Measurements from ENCODE around the gene CYGB.
"Not testable (repeated sequence)": the region's sequence is repeated elsewhere in the genome, so short reads cannot be mapped to it uniquely, and the experiment has no call there.

CYGB gene

DNA sequence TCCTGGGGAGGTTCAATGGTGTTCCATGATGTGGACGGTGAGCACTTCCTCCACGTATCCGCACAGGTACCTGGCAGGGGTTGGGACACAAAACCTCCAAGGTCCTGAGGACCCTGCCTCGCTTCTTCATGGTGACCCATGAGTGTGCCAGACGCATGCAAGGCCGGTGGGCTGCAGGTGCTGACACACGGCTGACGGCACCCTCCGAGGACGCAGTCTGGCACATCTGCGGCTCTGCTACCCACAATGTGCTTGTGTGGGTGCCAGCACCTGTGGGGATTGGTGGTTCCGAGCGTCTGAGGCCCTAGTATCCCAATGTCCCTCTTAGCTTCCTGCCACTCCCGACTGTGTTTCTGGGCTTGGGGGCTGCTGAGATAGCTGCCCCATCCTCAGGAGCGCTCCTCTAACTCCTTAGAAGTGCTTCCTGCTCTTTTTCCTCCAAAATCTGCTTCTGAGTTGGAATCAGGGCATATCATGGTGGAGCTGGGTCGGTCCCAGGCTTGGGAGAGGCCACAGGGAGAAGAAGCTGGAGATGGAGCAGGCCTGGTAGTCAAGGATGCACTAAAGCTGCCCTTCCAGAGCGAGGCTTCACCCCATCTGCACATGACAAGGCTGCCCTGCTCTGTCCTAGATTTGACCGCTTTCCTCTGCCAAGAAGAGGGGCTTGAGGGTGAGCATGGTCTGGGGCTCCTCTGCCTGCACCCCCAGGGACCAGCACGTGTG is 1.6 kb downstream of the CYGB start:
- H3K4me3 ChIP-seq (ENCODE audit: low read depth, low read length): no peak overlapping the region
- TF ChIP-seq, protein P1, sequence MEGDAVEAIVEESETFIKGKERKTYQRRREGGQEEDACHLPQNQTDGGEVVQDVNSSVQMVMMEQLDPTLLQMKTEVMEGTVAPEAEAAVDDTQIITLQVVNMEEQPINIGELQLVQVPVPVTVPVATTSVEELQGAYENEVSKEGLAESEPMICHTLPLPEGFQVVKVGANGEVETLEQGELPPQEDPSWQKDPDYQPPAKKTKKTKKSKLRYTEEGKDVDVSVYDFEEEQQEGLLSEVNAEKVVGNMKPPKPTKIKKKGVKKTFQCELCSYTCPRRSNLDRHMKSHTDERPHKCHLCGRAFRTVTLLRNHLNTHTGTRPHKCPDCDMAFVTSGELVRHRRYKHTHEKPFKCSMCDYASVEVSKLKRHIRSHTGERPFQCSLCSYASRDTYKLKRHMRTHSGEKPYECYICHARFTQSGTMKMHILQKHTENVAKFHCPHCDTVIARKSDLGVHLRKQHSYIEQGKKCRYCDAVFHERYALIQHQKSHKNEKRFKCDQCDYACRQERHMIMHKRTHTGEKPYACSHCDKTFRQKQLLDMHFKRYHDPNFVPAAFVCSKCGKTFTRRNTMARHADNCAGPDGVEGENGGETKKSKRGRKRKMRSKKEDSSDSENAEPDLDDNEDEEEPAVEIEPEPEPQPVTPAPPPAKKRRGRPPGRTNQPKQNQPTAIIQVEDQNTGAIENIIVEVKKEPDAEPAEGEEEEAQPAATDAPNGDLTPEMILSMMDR (IDR thresholded peaks at IDR 0.05; ENCODE audit: borderline replicate concordance, insufficient read depth, low read depth, low read length): no peak

DNA sequence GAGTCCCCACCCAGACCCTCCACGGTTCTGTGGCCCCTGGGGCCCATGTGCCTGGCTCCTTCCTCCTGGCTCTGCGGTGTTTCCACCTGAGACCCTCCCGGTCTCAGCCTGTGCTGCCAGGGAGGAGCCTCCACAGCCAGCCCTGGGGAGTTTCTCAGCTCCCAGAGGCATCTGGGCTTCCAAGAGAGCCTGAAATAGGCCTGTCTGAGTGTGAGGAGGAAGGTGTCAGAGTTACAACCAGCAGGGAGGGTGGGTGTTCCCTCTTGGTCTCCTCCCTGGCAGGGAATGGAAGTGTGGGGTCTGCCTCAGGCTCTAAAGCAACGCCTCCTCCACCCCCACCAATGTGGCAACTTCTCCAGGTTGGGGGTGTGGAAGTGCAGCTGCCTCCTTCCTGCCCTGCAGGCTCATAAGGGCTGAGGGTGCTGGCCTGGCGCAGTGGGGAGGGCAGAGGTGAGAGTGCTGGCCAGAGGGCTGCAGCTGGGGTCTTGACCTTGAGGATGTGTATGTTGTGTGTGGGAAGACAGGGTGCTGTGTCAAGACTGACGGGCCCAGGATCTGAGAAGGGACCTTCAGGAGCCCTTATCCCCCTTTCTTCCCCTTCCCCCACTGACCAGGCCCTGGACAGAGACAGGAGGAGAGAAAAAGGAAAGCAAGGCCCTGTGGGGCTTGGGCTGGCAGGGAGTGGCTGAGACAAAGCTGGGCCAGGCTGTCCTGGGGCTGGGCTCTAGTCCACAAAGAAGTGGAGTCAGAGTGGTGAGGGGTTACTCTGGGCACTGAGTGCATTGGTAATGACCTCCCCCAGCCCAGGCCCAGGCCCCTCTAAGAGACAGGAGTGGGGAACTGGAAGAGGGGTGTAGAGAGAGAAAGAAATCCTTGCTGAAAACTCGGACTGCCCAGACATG is 2.4 kb downstream of the CYGB start:
- TF ChIP-seq, protein P1 (IDR thresholded peaks at IDR 0.05; ENCODE audit: borderline replicate concordance, insufficient read depth, low read depth, low read length): no peak
- H3K4me3 ChIP-seq (ENCODE audit: low read depth, low read length): no peak overlapping the region

DNA sequence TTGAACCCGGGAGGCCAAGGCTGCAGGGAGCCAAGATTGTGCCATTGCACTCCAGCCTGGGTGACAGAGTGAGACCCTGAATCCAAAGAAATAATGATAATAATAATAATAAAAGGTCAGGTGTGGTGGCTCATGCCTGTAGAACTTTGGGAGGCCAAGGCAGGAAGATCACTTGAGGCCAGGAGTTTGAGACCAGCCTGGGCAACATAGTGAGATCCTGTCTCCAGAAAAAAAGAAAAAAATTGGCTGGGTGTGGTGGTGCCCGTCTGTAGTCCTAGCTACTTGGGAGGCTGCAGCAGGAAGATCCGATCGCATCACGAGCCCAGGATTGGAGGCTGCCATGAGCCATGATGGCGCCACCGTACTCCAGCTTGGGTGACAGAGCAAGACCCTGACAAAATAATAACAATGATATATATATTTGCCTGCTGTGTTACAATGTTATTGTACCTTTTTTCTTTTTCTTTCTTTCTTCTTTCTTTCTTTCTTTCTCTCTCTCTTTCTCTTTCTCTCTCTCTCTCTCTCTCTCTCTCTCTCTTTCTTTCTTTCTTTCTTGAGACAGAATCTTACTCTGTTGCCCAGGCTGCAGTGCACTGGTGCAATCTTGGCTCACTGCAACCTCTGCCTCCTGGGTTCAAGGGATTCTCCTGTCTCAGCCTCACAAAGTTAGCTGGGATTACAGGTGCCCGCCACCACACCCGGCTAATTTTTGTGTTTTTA is 3.7 kb downstream of the CYGB start:
- not testable (repeated sequence) for H3K4me3 ChIP-seq (ENCODE audit: low read depth, low read length)

DNA sequence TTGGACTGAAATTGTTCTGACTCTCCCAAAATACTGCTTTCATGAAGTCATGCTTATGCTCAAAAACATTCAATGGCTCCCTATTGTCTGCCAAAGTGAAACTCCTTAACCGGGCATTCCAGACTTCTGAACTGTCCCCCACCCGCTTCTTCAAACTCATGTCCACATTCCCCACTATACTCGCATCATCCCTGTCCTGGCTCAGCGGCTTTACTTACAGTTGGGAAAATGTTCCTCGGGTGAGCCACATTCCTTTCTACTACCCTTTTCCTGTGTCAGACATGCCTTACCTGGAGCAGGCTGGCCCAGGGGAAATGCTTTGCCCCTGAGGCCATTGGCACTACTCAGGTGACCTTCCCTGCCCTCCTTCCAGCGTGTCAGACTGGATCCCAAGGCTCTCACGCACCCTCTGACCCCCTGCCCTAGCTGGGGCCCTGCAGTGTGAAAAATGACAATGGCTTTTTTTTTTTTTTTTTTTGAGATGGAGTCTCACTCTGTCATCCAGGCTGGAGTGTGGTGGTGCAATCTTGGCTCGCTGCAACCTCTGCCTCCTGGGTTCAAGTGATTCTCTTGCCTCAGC is 5.3 kb downstream of the CYGB start:
- TF ChIP-seq, protein P1 (IDR thresholded peaks at IDR 0.05; ENCODE audit: borderline replicate concordance, insufficient read depth, low read depth, low read length): no peak
- no peak overlapping the region for H3K4me3 ChIP-seq (ENCODE audit: low read depth, low read length)

DNA sequence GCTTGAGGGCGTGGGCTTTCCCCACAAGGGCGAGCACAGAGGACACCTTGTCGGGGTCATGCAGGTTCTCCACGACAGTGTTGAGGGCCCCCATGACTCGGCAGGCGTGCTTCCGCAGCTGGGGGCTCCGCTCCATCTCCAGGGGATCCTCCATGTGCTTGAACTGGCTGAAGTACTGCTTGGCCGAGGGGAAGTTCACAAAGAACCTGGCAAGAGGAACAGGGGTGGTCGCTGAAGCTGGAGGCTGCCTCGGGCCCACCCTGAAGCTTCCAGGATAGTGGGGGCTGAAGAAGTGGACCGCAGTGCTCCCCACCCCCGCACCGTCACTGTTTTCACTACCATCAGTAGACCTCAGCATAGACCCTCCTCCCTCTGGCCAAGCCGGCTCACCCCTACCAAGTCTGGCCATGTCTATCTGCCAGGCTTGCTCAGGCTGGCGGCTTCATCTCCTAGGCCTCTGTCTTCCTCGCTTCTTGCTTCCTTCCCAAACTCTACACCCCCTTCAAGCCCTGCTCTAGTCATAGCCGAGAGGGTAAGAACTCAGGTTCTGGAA is 5.9 kb downstream of the CYGB start:
- TF ChIP-seq, protein P1 (IDR thresholded peaks at IDR 0.05; ENCODE audit: borderline replicate concordance, insufficient read depth, low read depth, low read length): no peak

DNA sequence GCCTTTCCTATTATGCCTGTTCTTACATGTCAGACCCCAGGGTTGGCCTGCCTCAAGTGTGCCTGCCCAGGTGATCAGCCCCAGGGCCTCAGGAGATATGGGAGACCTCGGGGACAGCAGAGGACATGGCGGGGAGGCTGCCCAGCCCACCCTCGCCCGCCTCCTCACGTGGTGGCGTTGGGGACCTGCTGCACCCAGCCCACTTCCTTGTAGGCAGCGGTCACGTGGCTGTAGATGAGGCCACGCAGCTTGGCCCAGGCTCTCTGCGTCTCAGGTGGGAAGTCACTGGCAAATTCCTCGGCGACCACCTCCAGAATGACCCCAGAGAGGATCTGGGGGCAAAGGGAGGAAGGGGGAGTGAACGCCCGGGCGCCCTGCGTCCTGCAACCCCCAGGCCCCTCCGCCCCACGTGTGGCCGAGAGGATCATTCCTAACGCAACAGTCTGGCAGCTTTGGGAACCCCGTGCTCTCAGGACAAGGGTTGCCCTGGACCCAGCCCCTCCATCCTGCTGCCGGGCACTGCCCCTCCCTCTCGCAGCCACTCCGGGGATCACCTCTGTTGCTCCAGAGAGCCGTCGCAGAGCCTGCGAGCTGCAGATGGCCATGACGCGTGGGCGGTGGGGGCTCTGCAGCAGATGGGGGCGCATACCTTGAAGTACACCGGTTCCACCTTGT is 6.6 kb downstream of the CYGB start:
- H3K4me3 ChIP-seq (ENCODE audit: low read depth, low read length): no peak overlapping the region
- TF ChIP-seq, protein P1 (IDR thresholded peaks at IDR 0.05; ENCODE audit: borderline replicate concordance, insufficient read depth, low read depth, low read length): no peak

More for the DNA sequence above, 5.9 kb downstream of the CYGB start:
- no peak overlapping the region for H3K4me3 ChIP-seq (ENCODE audit: low read depth, low read length)

Data from GM12875 (cell line).